ENCODE measurements around the gene ACMSD.

- TF ChIP-seq CTCF (conservative IDR thresholded peaks at IDR 0.05 in 1 of 2, IDR thresholded peaks at IDR 0.05 in 1 of 2; ENCODE audit: low read depth in 1 of 2, low read length in 2 of 2) (no peak), EZH2 (IDR thresholded peaks at IDR 0.05; ENCODE audit: low read length, missing control alignments) (no peak)
Measured at GRCh38 chr2:134924912-134925311, 86.5 kb downstream of the ACMSD start.

Data from fibroblast of lung (primary cell).